ENCODE measurements around the gene SCAMP5. TPM values are rescaled to one million over a fixed set of nuclear protein-coding genes. Genes with fewer than 3 reads are reported as not detected.

SCAMP5 gene
- total and polyA plus RNA-seq, 2 of the 13 experiments (the other 11 are each of a cell fraction or from before 2014, with no cell fraction given) = 34.3 to 49.0 TPM

- Histone ChIP-seq H3K9me3 (ENCODE audit: low read length) (no peaks in the 10 kb centered on the region), H2AFZ (ENCODE audit: low read length) (no peak overlapping the region), H3K27me3 (ENCODE audit: control insufficient read depth in 1 of 2, insufficient read depth in 2 of 2, low read length in 2 of 2) (no peaks in the 10 kb centered on the region), H3K4me3 (replicated peaks in 1 of 3; ENCODE audit: insufficient read depth in 1 of 3, low read depth in 2 of 3, low read length in 3 of 3) (no peak overlapping the region), H3K79me2 (ENCODE audit: insufficient read depth, low read length) (no peaks in the 10 kb centered on the region), H3K9ac (ENCODE audit: insufficient read depth, low read depth, low read length) (no peak overlapping the region; the same call in 1 of the 2 replicates), H3K36me3 (replicated peaks in 1 of 2; ENCODE audit: control insufficient read depth in 1 of 2, insufficient read depth in 2 of 2, low read length in 2 of 2) (no peaks in the 10 kb centered on the region), H4K20me1 (ENCODE audit: insufficient read depth, low read length) (no peaks in the 10 kb centered on the region), H3K4me1 (ENCODE audit: insufficient read depth, low read length) (peaks cover 74% of the 10 kb centered on the region), H3K27ac (ENCODE audit: extremely low read length, insufficient read depth, low read length) (peak overlapping the region; percentile 42), H3K4me2 (ENCODE audit: low read depth, low read length) (peak overlapping the region; percentile 44)
- TF ChIP-seq ZNF770 (CRISPR knock-in tag; IDR thresholded peaks at IDR 0.05) (peak; percentile 45; the same call in 1 of the 2 replicates), ZNF629 (CRISPR knock-in tag; conservative IDR thresholded peaks at IDR 0.05) (0 out of 2 replicates have a peak, but pooled peaks have one; percentile 7), KLF6 (CRISPR knock-in tag; IDR thresholded peaks at IDR 0.05) (no peak), XBP1 (CRISPR knock-in tag; IDR thresholded peaks at IDR 0.05) (no peak), PRMT3 (CRISPR knock-in tag; IDR thresholded peaks at IDR 0.05; ENCODE audit: borderline replicate concordance, low read depth) (0 out of 2 replicates have a peak, but pooled peaks have one; percentile 58), GATAD2A (CRISPR knock-in tag; IDR thresholded peaks at IDR 0.05) (no peak), POLR2A (IDR thresholded peaks at IDR 0.05; ENCODE audit: insufficient read depth in 1 of 2, low read depth in 2 of 2, low read length in 2 of 2) (no peak), ZBTB20 (CRISPR knock-in tag; IDR thresholded peaks at IDR 0.05; ENCODE audit: borderline replicate concordance, low read depth) (0 out of 2 replicates have a peak, but pooled peaks have one; percentile 33), ZGPAT (CRISPR knock-in tag; IDR thresholded peaks at IDR 0.05) (no peak), E2F5 (CRISPR knock-in tag; conservative IDR thresholded peaks at IDR 0.05) (no peak), ZNF230 (CRISPR knock-in tag; IDR thresholded peaks at IDR 0.05) (no peak), ZBTB7A (CRISPR knock-in tag; IDR thresholded peaks at IDR 0.05) (0 out of 2 replicates have a peak, but pooled peaks have one; percentile 21), PITX1 (CRISPR knock-in tag; IDR thresholded peaks at IDR 0.05) (no peak), TEAD3 (CRISPR knock-in tag; optimal IDR thresholded peaks at IDR 0.05; ENCODE audit: borderline replicate concordance) (peak; percentile 18)
- ATAC-seq (peak; percentile 20; the same call in 1 of the 3 replicates), FAIRE-seq (no peak), DNase-seq (ENCODE audit: low spot score) (peak; percentile 61)
- 87% methylated on average over 4 of the region's 4 CpGs for WGBS (ENCODE audit: low lambda C conversion rate)
- intact Hi-C loops (cut with micrococcal nuclease; ENCODE audit: unreplicated experiment) = no loop called here
- no TSS peak for BruUV-seq (replicated peaks)
- in situ Hi-C loops (cut with HindIII; ENCODE audit: extremely low pct_ligation_motif_present, low pct_unique_long_range_greater_than_20kb) = no loop called here
- POLR2A ChIA-PET = interaction anchor here (0.9 to 2.3 kb wide), 3 partner anchors 15 to 141 kb away, joined by 4 to 19 read pairs (median 5); no protein-coding TSS in a partner anchor
- CTCF ChIA-PET (ENCODE audit: low intra/inter-chr PET ratio, low total read pairs) = no interaction called here
These were observed 63.0 kb downstream of the SCAMP5 start for GRCh38 chr15:75058127-75058905.

Measured in HepG2 (cell line).